Measurements from ENCODE around the gene SLC2A6.

SLC2A6 gene

DNA sequence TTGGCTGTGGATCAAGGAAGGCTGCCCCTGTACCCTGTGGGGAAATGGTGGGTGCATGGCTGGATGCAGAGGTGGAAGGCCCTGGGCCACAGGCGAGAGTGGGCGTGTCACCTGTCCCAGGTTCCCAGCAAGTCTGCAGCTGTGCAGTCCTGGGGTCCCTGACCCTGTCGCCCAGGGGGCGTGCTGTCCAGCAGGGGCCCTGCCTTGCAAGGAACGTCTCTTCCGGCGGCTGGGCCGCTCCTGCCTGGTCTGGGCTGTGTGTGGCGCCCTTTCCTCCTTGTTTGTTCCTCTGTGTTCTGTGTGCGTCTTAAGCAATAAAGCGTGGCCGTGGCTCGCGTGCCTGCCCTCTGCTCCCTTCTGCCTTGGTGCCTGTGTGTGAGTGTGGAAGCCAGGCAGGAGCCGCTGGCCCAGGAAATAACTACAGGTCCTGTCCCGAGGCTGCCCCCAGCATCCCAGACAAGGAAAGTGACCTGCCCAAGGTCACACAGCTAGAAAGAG is 8.4 kb downstream of the SLC2A6 start:
- no peak overlapping the region for H3K4me3 ChIP-seq (ENCODE audit: low read depth, low read length)
- TF ChIP-seq, protein P1, sequence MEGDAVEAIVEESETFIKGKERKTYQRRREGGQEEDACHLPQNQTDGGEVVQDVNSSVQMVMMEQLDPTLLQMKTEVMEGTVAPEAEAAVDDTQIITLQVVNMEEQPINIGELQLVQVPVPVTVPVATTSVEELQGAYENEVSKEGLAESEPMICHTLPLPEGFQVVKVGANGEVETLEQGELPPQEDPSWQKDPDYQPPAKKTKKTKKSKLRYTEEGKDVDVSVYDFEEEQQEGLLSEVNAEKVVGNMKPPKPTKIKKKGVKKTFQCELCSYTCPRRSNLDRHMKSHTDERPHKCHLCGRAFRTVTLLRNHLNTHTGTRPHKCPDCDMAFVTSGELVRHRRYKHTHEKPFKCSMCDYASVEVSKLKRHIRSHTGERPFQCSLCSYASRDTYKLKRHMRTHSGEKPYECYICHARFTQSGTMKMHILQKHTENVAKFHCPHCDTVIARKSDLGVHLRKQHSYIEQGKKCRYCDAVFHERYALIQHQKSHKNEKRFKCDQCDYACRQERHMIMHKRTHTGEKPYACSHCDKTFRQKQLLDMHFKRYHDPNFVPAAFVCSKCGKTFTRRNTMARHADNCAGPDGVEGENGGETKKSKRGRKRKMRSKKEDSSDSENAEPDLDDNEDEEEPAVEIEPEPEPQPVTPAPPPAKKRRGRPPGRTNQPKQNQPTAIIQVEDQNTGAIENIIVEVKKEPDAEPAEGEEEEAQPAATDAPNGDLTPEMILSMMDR (IDR thresholded peaks at IDR 0.05; ENCODE audit: low read depth, low read length, missing control alignments), result no peak
- no peak for DNase-seq (ENCODE audit: low read depth)

DNA sequence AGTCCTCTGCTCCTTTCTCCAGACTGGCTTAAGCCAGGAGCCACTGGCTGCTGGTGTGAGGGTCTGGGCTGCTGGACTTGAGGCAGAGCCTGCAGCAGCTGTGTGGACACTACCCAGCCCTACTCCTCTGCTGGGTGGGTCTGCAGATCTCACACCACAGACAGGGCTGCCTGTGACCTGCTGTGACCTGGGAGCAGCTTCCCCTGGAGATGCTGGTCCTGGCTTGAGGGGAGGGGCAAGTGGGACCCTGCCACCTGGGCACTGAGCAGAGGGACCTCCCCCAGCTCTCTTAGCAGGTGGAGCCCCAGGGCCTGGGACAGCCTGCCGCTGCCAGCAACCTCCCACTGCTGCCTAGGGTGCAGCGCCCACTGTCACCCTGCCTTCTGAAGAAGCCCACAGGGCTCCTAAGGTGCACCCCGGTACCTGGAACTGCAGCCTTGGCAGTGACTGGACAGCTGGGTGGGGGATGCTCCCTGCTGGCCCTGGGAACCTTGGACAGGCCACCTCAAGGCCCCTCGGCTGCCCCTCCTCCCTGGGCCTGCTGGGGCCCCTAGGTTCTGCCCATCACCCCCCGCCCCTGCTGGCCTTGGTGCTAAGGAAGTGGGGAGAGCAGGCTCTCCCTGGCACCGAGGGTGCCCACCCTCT is 10.0 kb downstream of the SLC2A6 start:
- TF ChIP-seq, protein P1 (IDR thresholded peaks at IDR 0.05; ENCODE audit: low read depth, low read length, missing control alignments), result no peak
- no peak for DNase-seq (ENCODE audit: low read depth)
- H3K4me3 ChIP-seq (ENCODE audit: low read depth, low read length), result no peak overlapping the region

DNA sequence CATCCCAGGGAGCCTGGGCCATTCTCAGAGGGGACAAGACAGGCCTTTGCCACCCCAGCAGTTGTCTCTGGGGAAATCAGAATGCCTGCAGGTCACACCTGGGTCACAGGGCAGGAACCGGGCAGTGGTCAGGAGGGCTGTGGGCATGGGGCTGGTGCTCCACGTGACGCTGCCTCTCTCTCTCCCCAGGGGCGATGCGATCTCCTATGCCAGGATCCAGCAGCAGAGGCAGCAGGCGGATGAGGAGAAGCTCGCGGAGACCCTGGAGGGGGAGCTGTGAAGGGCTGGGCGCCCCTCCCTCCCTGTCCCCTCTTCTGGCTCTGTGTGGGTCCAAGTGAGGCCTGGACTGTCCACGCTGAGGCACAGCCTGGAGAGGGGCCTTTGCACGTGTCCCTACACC is 10.5 kb downstream of the SLC2A6 start:
- TF ChIP-seq, protein P1 (IDR thresholded peaks at IDR 0.05; ENCODE audit: low read depth, low read length, missing control alignments), result no peak
- DNase-seq (ENCODE audit: low read depth), result no peak
- no peak overlapping the region for H3K4me3 ChIP-seq (ENCODE audit: low read depth, low read length)

DNA sequence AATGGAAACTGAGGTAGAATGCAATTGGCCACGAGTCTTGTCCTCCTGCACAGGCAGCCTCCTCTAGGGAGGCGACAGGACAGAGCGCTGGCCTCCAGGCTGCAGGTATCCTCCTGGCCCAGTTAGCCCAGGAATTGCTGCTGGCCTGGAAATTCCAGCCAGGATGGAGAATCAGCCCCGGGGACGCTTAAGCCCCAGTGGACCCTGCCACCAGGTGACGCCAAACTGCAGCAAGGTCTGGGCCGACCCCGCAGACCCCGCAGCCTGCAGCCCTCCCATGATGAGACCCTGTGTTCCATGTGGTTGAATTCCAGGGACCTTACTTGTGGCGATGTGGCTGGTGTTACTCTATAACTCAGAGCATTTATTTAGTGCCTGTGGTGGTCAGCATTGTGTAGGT is 11.8 kb downstream of the SLC2A6 start:
- no peak overlapping the region for H3K4me3 ChIP-seq (ENCODE audit: low read depth, low read length)
- DNase-seq (ENCODE audit: low read depth), result no peak
- TF ChIP-seq, protein P1 (IDR thresholded peaks at IDR 0.05; ENCODE audit: low read depth, low read length, missing control alignments), result no peak

DNA sequence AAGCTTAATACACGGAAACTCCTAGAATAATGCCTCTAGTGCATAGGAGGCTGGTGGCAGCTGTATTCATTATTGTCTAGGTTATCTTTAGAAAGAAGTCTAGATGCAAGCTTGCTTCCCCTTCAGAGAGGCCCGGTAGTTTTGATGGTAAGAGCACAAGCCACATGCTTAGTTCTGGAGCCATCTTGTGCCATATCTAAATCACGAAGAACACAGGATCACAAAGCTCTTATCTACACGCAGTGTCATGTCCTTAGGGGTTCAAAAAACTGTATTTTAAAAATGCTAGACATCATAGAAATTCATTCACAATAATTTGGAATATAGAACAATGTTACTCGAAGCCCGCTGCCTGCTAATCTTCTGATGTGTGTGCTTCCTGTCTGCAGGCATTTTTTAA is 12.9 kb downstream of the SLC2A6 start:
- no peak overlapping the region for H3K4me3 ChIP-seq (ENCODE audit: low read depth, low read length)
- no peak for DNase-seq (ENCODE audit: low read depth)
- TF ChIP-seq, protein P1 (IDR thresholded peaks at IDR 0.05; ENCODE audit: low read depth, low read length, missing control alignments), result no peak

DNA sequence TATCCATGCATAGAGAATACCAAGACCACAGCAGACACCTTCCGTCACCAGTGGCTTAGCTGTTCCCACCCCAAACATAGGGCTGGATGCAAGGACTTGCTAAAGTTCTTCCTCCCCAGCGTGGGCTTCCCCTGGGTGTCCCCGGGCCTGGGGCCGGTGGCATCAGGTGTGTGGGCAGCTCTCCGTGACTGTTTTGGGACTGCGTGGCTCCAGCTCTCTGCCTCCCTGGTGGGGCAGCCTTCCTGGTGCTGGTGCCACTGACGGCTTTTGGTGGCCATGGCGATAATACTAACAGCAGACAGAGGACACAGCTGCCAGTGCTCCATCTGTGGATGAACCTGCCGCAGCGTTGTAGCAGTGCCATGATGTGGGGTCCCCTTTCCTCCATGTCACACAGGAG is 14.3 kb downstream of the SLC2A6 start:
- no peak overlapping the region for H3K4me3 ChIP-seq (ENCODE audit: low read depth, low read length)
- TF ChIP-seq, protein P1 (IDR thresholded peaks at IDR 0.05; ENCODE audit: low read depth, low read length, missing control alignments), result no peak
- DNase-seq (ENCODE audit: low read depth), result no peak

Measured in GM12864 (cell line).